ENCODE results near the gene ASGR2. TPM values are rescaled to one million over a fixed set of nuclear protein-coding genes. Genes with fewer than 3 reads are reported as not detected.
A peak's percentile ranks its signal among the peaks of the same experiment; 100 is the strongest.

The ASGR2 gene
- total and polyA plus RNA-seq, 2 of the 13 experiments (the other 11 are each of a cell fraction or from before 2014, with no cell fraction given): 320 to 754 TPM

- TF ChIP-seq, protein P1, sequence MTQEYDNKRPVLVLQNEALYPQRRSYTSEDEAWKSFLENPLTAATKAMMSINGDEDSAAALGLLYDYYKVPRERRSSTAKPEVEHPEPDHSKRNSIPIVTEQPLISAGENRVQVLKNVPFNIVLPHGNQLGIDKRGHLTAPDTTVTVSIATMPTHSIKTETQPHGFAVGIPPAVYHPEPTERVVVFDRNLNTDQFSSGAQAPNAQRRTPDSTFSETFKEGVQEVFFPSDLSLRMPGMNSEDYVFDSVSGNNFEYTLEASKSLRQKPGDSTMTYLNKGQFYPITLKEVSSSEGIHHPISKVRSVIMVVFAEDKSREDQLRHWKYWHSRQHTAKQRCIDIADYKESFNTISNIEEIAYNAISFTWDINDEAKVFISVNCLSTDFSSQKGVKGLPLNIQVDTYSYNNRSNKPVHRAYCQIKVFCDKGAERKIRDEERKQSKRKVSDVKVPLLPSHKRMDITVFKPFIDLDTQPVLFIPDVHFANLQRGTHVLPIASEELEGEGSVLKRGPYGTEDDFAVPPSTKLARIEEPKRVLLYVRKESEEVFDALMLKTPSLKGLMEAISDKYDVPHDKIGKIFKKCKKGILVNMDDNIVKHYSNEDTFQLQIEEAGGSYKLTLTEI (CRISPR knock-in tag; conservative IDR thresholded peaks at IDR 0.05): no peak
- TF ChIP-seq ZNF124 (CRISPR knock-in tag; IDR thresholded peaks at IDR 0.05) (peak; percentile 93), FOXJ3 (CRISPR knock-in tag; IDR thresholded peaks at IDR 0.05; ENCODE audit: borderline replicate concordance) (0 out of 2 replicates have a peak, but pooled peaks have one; percentile 35), KLF6 (CRISPR knock-in tag; IDR thresholded peaks at IDR 0.05) (peak; percentile 97; the same call in 1 of the 2 replicates), ZNF883 (CRISPR knock-in tag; IDR thresholded peaks at IDR 0.05; ENCODE audit: not compliant biosample characterization) (peak; percentile 88), PAWR (CRISPR knock-in tag; IDR thresholded peaks at IDR 0.05; ENCODE audit: borderline replicate concordance) (no peak), RERE (CRISPR knock-in tag; IDR thresholded peaks at IDR 0.05; ENCODE audit: low read depth) (peak; percentile 57; the same call in 1 of the 2 replicates), ZNF292 (CRISPR knock-in tag; IDR thresholded peaks at IDR 0.05; ENCODE audit: borderline replicate concordance, low read depth) (peak; percentile 63; the same call in 1 of the 2 replicates), ZNF18 (CRISPR knock-in tag; IDR thresholded peaks at IDR 0.05; ENCODE audit: insufficient replicate concordance) (no peak), ZNF160 (CRISPR knock-in tag; IDR thresholded peaks at IDR 0.05) (peak; percentile 91; the same call in 1 of the 2 replicates), PHF20 (CRISPR knock-in tag; IDR thresholded peaks at IDR 0.05) (peak; percentile 56; the same call in 1 of the 2 replicates), NR3C1 (CRISPR knock-in tag; IDR thresholded peaks at IDR 0.05) (no peak), NFYB (CRISPR knock-in tag; IDR thresholded peaks at IDR 0.05) (peak; percentile 94)
- TF ChIP-seq, protein P2, sequence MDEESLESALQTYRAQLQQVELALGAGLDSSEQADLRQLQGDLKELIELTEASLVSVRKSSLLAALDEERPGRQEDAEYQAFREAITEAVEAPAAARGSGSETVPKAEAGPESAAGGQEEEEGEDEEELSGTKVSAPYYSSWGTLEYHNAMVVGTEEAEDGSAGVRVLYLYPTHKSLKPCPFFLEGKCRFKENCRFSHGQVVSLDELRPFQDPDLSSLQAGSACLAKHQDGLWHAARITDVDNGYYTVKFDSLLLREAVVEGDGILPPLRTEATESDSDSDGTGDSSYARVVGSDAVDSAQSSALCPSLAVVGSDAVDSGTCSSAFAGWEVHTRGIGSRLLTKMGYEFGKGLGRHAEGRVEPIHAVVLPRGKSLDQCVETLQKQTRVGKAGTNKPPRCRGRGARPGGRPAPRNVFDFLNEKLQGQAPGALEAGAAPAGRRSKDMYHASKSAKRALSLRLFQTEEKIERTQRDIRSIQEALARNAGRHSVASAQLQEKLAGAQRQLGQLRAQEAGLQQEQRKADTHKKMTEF (CRISPR knock-in tag; IDR thresholded peaks at IDR 0.05): peak; percentile 87
- TF ChIP-seq, protein P3, sequence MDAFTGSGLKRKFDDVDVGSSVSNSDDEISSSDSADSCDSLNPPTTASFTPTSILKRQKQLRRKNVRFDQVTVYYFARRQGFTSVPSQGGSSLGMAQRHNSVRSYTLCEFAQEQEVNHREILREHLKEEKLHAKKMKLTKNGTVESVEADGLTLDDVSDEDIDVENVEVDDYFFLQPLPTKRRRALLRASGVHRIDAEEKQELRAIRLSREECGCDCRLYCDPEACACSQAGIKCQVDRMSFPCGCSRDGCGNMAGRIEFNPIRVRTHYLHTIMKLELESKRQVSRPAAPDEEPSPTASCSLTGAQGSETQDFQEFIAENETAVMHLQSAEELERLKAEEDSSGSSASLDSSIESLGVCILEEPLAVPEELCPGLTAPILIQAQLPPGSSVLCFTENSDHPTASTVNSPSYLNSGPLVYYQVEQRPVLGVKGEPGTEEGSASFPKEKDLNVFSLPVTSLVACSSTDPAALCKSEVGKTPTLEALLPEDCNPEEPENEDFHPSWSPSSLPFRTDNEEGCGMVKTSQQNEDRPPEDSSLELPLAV (CRISPR knock-in tag; conservative IDR thresholded peaks at IDR 0.05; ENCODE audit: low read depth): no peak; the same call in 1 of the 2 replicates
- TF ChIP-seq, protein P4, sequence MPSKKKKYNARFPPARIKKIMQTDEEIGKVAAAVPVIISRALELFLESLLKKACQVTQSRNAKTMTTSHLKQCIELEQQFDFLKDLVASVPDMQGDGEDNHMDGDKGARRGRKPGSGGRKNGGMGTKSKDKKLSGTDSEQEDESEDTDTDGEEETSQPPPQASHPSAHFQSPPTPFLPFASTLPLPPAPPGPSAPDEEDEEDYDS (CRISPR knock-in tag; IDR thresholded peaks at IDR 0.05): peak; percentile 35; the same call in 1 of the 2 replicates
Measured at GRCh38 chr17:7156342-7156940, 41.8 kb upstream of the ASGR2 start (continued).
